OCI-LY3 (cell line): Measurements from ENCODE around the gene CXCL16.

Source experiments
- H2AFZ ChIP-seq: fragments of 200-600, 300-600 bp; shearing (Covaris generic); 2 replicates; pipeline ENCODE4 v1.6.0; 2014; ENCODE audit warnings: antibody characterized with exemption, low read depth, low read length
- H3K27ac ChIP-seq: fragments of 200-600, 300-600 bp; sonication (generic); 2 replicates; pipeline ENCODE4 v1.5.1; 2014; ENCODE audit warnings: mild to moderate bottlenecking, low read length, moderate library complexity, mixed read lengths
- H3K27me3 ChIP-seq: fragments of 200-600, 300-600 bp; sonication (generic); 2 replicates; pipeline ENCODE4 v1.6.1; 2014; ENCODE audit warnings: low read depth, low read length, mixed read lengths
- H3K36me3 ChIP-seq: fragments of 200-600, 300-600 bp; sonication (generic); replicated peaks from 2 replicates; pipeline ENCODE3; 2014; ENCODE audit warnings: low read depth, low read length, mixed read lengths
- H3K4me1 ChIP-seq: fragments of 300-600, 200-600 bp; sonication (generic); 2 replicates; pipeline ENCODE4 v1.6.1; 2014; ENCODE audit warnings: low read length, mixed read lengths
- H3K4me2 ChIP-seq: fragments of 200-600, 300-600 bp; sonication (generic); 2 replicates; pipeline ENCODE4 v1.6.1; 2014; ENCODE audit warnings: low read length, mixed read lengths
- H3K4me3 ChIP-seq: fragments of 300-600, 200-600 bp; sonication (generic); 2 replicates; pipeline ENCODE4 v1.5.1; 2014; ENCODE audit warnings: antibody characterized with exemption, mild to moderate bottlenecking, low read length, moderate library complexity
- H3K79me2 ChIP-seq: fragments of 300-600, 200-600 bp; shearing (Covaris generic); 2 replicates; pipeline ENCODE4 v1.6.1; 2014; ENCODE audit warnings: mild to moderate bottlenecking, low read length, mixed read lengths
- H3K9ac ChIP-seq: fragments of 300-600, 200-600 bp; shearing (Covaris generic); 2 replicates; pipeline ENCODE4 v1.6.0; 2014; ENCODE audit warnings: mild to moderate bottlenecking, low read length, moderate library complexity
- H3K9me3 ChIP-seq: fragments of 200-600, 300-600 bp; shearing (Covaris generic); 2 replicates; pipeline ENCODE4 v1.6.1; 2014; ENCODE audit warnings: low read length, mixed read lengths; ENCODE audit not compliant: insufficient read depth
- H4K20me1 ChIP-seq: fragments of 200-600, 300-600 bp; sonication (generic); 2 replicates; pipeline ENCODE4 v1.6.1; 2016; ENCODE audit warnings: low read length, mixed read lengths; ENCODE audit not compliant: insufficient read depth
- EZH2phosphoT487 ChIP-seq: fragments of 200-600 bp; shearing (Covaris generic); IDR thresholded peaks from 2 replicates; pipeline ENCODE4 v1.6.1; 2018; ENCODE audit warnings: antibody characterized with exemption, mixed run types, low read depth
- TF ChIP-seq, protein P1 (sequence below): fragments of 200-600, 300-600 bp; sonication (generic); IDR thresholded peaks from 2 replicates; pipeline ENCODE4 v1.5.1; 2014; ENCODE audit warnings: antibody characterized with exemption, low read length, low read depth

The CXCL16 gene

DNA sequence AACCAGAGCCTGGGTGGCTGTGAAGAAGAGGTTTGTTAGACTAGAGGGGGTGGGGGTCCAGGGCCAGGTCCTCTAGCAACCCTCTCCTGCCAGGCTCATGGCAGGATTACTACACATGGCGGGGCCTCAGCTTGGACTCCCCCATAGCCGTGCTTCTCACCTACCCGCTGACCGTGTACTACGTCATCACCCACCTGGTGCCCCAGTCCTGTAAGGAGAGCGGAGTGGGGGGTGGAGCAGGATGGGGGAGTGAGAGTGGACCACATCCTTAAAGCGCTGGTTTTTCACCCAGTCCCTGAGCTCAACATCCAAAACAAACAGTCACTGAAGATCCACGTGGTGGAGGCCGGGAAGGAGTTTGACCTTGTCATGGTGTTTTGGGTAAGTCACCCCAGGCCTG is 4.2 kb upstream of the CXCL16 start:
- no peak for TF ChIP-seq EZH2phosphoT487
- TF ChIP-seq, protein P1, sequence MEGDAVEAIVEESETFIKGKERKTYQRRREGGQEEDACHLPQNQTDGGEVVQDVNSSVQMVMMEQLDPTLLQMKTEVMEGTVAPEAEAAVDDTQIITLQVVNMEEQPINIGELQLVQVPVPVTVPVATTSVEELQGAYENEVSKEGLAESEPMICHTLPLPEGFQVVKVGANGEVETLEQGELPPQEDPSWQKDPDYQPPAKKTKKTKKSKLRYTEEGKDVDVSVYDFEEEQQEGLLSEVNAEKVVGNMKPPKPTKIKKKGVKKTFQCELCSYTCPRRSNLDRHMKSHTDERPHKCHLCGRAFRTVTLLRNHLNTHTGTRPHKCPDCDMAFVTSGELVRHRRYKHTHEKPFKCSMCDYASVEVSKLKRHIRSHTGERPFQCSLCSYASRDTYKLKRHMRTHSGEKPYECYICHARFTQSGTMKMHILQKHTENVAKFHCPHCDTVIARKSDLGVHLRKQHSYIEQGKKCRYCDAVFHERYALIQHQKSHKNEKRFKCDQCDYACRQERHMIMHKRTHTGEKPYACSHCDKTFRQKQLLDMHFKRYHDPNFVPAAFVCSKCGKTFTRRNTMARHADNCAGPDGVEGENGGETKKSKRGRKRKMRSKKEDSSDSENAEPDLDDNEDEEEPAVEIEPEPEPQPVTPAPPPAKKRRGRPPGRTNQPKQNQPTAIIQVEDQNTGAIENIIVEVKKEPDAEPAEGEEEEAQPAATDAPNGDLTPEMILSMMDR, result no peak
- no peak overlapping the region for H2AFZ ChIP-seq
- no peaks in the 10 kb centered on the region for H3K36me3 ChIP-seq
- no peak overlapping the region for H3K9ac ChIP-seq
- H3K4me3 ChIP-seq, result no peak overlapping the region
- H3K27me3 ChIP-seq, result peaks cover 19% of the 10 kb centered on the region
- H3K79me2 ChIP-seq, result no peaks in the 10 kb centered on the region
- H4K20me1 ChIP-seq, result no peaks in the 10 kb centered on the region
- no peaks in the 10 kb centered on the region for H3K9me3 ChIP-seq
- H3K4me1 ChIP-seq, result peaks cover 4% of the 10 kb centered on the region; the same call in 1 of the 2 replicates
- H3K4me2 ChIP-seq, result no peak overlapping the region
- no peak overlapping the region for H3K27ac ChIP-seq

DNA sequence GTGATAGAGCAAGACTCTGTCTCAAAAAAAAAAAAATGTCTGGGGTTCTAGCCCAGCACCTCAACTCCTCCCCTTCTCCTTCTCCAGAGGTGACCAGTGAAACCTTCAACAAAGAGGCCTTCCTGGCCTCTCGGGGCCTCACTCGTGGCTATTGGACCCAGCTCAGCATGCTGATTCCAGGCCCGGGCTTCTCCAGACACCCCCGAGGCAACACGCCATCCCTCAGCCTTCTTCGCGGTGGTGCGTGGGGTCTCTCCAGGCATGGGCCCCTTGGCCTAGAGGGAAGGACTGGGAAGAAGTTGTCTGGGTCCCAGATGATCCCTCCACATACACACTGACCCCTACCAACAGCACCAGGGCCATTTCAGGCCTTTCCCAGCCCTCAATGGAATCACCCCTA is 3.5 kb upstream of the CXCL16 start:
- Histone ChIP-seq H4K20me1 (no peaks in the 10 kb centered on the region), H3K27me3 (peaks cover 22% of the 10 kb centered on the region), H3K36me3 (no peaks in the 10 kb centered on the region), H3K4me2 (no peak overlapping the region), H2AFZ (no peak overlapping the region), H3K9ac (no peak overlapping the region), H3K9me3 (no peaks in the 10 kb centered on the region), H3K79me2 (no peaks in the 10 kb centered on the region), H3K4me3 (no peak overlapping the region), H3K27ac (no peak overlapping the region), H3K4me1 (peaks cover 10% of the 10 kb centered on the region; the same call in 1 of the 2 replicates)
- TF ChIP-seq, protein P1, result no peak
- TF ChIP-seq EZH2phosphoT487, result no peak

DNA sequence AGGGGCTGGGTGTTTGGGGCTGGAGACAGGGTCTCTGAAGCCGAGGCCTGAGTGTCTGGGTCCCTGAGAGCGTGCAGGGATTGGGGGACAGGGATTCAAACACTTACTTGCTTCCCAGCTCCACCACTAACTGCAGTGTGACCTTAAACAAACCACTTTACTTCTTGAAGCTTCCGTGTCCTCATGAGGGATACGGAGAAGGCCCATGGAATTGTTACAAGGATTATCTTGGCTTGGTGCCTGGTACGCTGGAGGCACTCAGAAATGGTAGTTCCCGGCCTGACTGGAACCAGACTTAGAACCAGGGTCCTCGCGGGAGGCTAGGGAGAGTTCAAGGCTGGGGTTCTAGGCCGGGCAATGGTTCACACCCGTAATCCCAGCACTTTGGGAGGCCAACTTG is 2.9 kb upstream of the CXCL16 start:
- H3K27ac ChIP-seq, result no peak overlapping the region
- H3K27me3 ChIP-seq, result peaks cover 24% of the 10 kb centered on the region
- H3K79me2 ChIP-seq, result no peaks in the 10 kb centered on the region
- H3K36me3 ChIP-seq, result no peaks in the 10 kb centered on the region
- H3K4me3 ChIP-seq, result no peak overlapping the region
- no peak overlapping the region for H3K4me2 ChIP-seq
- H3K4me1 ChIP-seq, result peaks cover 10% of the 10 kb centered on the region; the same call in 1 of the 2 replicates
- TF ChIP-seq, protein P1, result no peak
- no peak for TF ChIP-seq EZH2phosphoT487
- no peaks in the 10 kb centered on the region for H3K9me3 ChIP-seq
- no peak overlapping the region for H3K9ac ChIP-seq
- H2AFZ ChIP-seq, result no peak overlapping the region
- no peaks in the 10 kb centered on the region for H4K20me1 ChIP-seq

DNA sequence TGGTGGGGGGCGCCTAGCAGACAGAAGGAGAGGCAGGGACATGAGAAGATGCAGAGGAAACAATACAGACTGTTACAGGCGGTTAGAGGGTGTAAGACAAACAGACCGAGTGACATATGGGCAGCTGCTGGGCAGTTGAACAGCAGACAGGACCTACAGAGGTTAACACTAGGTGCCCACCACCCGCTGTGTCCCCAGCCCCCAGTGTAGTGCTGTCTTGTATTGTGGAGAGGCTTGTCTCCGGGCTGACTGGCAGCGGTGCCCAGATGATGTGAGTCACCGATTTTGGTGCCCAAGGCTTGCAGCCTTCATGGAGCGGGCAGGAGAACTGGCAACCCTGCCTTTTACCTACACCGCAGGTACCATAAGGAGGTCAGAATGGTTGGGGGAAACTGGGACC is 2.4 kb upstream of the CXCL16 start:
- Histone ChIP-seq H3K79me2 (no peaks in the 10 kb centered on the region), H3K4me3 (no peak overlapping the region), H3K9me3 (no peaks in the 10 kb centered on the region), H2AFZ (no peak overlapping the region), H3K27ac (no peak overlapping the region), H3K4me2 (no peak overlapping the region), H3K27me3 (peaks cover 24% of the 10 kb centered on the region), H4K20me1 (no peaks in the 10 kb centered on the region), H3K9ac (no peak overlapping the region), H3K4me1 (peaks cover 10% of the 10 kb centered on the region; the same call in 1 of the 2 replicates), H3K36me3 (no peaks in the 10 kb centered on the region)
- TF ChIP-seq EZH2phosphoT487, result no peak
- TF ChIP-seq, protein P1, result no peak
